GM21786 (cell line): ENCODE results near the gene C2orf74.

Source experiments
- ATAC-seq: cut with Tn5 transposase; IDR thresholded peaks from one replicate; pipeline ENCODE4 v1.9.1; 2021; ENCODE audit not compliant: unreplicated experiment

The C2orf74 gene

DNA sequence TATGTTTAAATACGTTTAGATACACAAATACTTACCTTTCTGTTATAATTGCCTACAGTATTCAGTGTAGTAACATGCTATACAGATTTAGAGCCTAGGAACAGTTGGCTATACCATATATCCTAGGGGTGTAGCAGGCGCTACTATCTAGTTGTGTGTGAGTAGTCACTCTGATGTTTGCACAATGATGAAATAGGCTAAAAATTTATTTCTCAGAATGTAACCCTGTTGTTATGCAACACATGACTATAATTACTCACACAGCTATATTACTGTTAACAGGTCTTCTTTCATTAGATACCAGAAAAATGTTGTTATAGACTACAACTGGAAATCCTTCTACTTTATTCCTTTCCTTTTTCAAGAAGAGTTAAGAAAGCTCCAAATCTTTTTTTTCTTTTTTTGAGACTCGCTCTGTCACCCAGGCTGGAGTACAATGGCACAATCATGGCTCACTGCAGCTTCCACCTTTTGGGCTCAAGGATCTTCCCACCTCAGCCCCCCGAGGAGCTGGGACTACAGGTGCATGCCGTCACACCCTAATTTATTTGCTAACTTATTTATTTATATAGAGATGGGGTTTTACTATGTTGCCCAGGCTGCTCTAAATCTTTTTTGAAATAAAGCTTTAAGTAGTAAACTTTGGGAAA lies 48.5 kb downstream of the C2orf74 start:
- ATAC-seq: no peak

DNA sequence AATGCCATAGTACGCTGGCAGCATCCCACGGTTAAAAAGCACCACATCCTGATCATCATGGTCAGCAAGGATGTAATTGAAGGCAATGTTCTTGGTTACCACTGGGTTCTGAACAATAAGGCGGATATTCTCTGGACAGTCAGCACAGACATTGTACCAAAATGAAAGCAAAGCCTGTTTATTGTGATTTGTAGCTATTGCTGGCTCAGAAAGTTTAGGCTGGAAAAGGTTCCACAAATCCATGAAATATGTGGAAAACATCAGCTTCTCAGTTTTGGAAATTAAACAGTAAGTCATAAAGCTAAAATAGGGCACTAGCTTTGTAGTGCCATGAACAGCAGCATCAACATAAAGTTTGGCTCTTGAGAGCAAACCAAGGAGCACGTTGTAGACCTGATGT lies 52.2 kb downstream of the C2orf74 start:
- no peak for ATAC-seq
